ENCODE measurements around the gene CLDN6.

The CLDN6 gene

GRCh38 chr16:3038896-3039295, 20.9 kb upstream of the CLDN6 start:
- no peak for TF ChIP-seq CTCF (IDR thresholded peaks at IDR 0.05; ENCODE audit: borderline replicate concordance, insufficient read depth, low read depth, low read length)
- no peak overlapping the region for H3K4me3 ChIP-seq (ENCODE audit: low read depth, low read length)

- no peak for TF ChIP-seq CTCF (IDR thresholded peaks at IDR 0.05; ENCODE audit: borderline replicate concordance, insufficient read depth, low read depth, low read length)
- H3K4me3 ChIP-seq (ENCODE audit: low read depth, low read length): no peak overlapping the region
Observed at GRCh38 chr16:3038256-3038655, 20.3 kb upstream of the CLDN6 start.

- no peak for TF ChIP-seq CTCF (IDR thresholded peaks at IDR 0.05; ENCODE audit: borderline replicate concordance, insufficient read depth, low read depth, low read length)
- H3K4me3 ChIP-seq (ENCODE audit: low read depth, low read length): no peak within 1 kb of the TSS
Observed at GRCh38 chr16:3036726-3037315, 18.8 kb upstream of the CLDN6 start, which contains the start of gene BICDL2. Gene BICDL2 (minus strand): TSS chr16:3036944. CDS start chr16:3035496, 1,448 bp downstream.

- no peak overlapping the region for H3K4me3 ChIP-seq (ENCODE audit: low read depth, low read length)
- TF ChIP-seq CTCF (IDR thresholded peaks at IDR 0.05; ENCODE audit: borderline replicate concordance, insufficient read depth, low read depth, low read length): no peak
Observed at GRCh38 chr16:3035972-3036725, 18.2 kb upstream of the CLDN6 start.

GRCh38 chr16:3035289-3035971, 17.4 kb upstream of the CLDN6 start:
- TF ChIP-seq CTCF (IDR thresholded peaks at IDR 0.05; ENCODE audit: borderline replicate concordance, insufficient read depth, low read depth, low read length): no peak
- H3K4me3 ChIP-seq (ENCODE audit: low read depth, low read length): no peak overlapping the region

- no peak overlapping the region for H3K4me3 ChIP-seq (ENCODE audit: low read depth, low read length)
- TF ChIP-seq CTCF (IDR thresholded peaks at IDR 0.05; ENCODE audit: borderline replicate concordance, insufficient read depth, low read depth, low read length): no peak
Observed at GRCh38 chr16:3032624-3033023, 14.6 kb upstream of the CLDN6 start.
